Measurements from ENCODE around the gene FAH. TPM values are rescaled to one million over a fixed set of nuclear protein-coding genes. Genes with fewer than 3 reads are reported as not detected.

Gene FAH
- total RNA-seq, 1 experiment from 2014 or later = 21.5 TPM

- peaks cover 5 to 7% of the 10 kb centered on the region in 2 experiments for H3K9me3 Mint-ChIP-seq
- no peak overlapping the region for H2AK5ac ChIP-seq (ENCODE audit: insufficient read length, low read length)
- H3K4ac ChIP-seq (ENCODE audit: low read depth, low read length) = no peak overlapping the region
- no peak overlapping the region for H4K8ac ChIP-seq (replicated peaks; ENCODE audit: insufficient read length, low read depth, low read length)
- H3K27ac Mint-ChIP-seq = no peak overlapping the region
- H2AFZ ChIP-seq (ENCODE audit: low read length) = no peak overlapping the region
- no CpG with 5 or more reads among the region's 1 CpG for WGBS (ENCODE audit: extremely low coverage, insufficient read length, low lambda C conversion rate)
- H3T11ph ChIP-seq (ENCODE audit: low read length) = no peak overlapping the region
- no peak overlapping the region for H3K23ac ChIP-seq (ENCODE audit: insufficient read length, low read depth, low read length)
- no peak overlapping the region for H2BK120ac ChIP-seq (ENCODE audit: low read depth, low read length, poor library complexity, severe bottlenecking)
- peaks cover 17 to 18% of the 10 kb centered on the region in 2 experiments for H3K4me1 Mint-ChIP-seq
- no peak for DNase-seq
- H3K79me2 ChIP-seq (ENCODE audit: insufficient read depth, low read length) = no peaks in the 10 kb centered on the region
- no peak overlapping the region for H3K27ac ChIP-seq (ENCODE audit: insufficient read length, low read depth, low read length)
- no peaks in the 10 kb centered on the region for H3K36me3 Mint-ChIP-seq (ENCODE audit: insufficient read depth in 1 of 3, low read depth in 3 of 3)
- no peak overlapping the region for H3K4me3 Mint-ChIP-seq
- no peak overlapping the region for H2BK20ac ChIP-seq (ENCODE audit: low read depth, low read length, poor library complexity, severe bottlenecking)
- H3K27me3 ChIP-seq (ENCODE audit: insufficient read depth, low read length) = no peaks in the 10 kb centered on the region
- peaks cover 2% of the 10 kb centered on the region for H3K27me3 Mint-ChIP-seq (ENCODE audit: low read depth)
- H3K4me2 ChIP-seq (ENCODE audit: insufficient read depth, insufficient read length, low read length) = no peak overlapping the region
- no peaks in the 10 kb centered on the region for H3K23me2 ChIP-seq (ENCODE audit: insufficient read length, low read depth, low read length, poor library complexity, severe bottlenecking)
- H2BK15ac ChIP-seq (ENCODE audit: low read depth, low read length) = no peak overlapping the region
- H3K9me3 ChIP-seq (ENCODE audit: control insufficient read depth, low read depth, low read length) = no peaks in the 10 kb centered on the region
- no peak overlapping the region for H4K91ac ChIP-seq (ENCODE audit: insufficient read length, low read depth, low read length)
- TF ChIP-seq CTCF (conservative IDR thresholded peaks at IDR 0.05) = no peak
- H3K18ac ChIP-seq (ENCODE audit: insufficient read length, low read depth, low read length) = no peak overlapping the region
- H4K20me1 ChIP-seq (ENCODE audit: control insufficient read depth, insufficient read depth, insufficient read length) = no peaks in the 10 kb centered on the region
- H3K14ac ChIP-seq (ENCODE audit: insufficient read depth, low read length) = no peak overlapping the region
- no peaks in the 10 kb centered on the region for H3K79me1 ChIP-seq (ENCODE audit: insufficient read depth, low read depth, low read length, poor library complexity, severe bottlenecking)
- H2BK5ac ChIP-seq (ENCODE audit: insufficient read length, low read length) = no peak overlapping the region
- no peak overlapping the region for H4K5ac ChIP-seq (ENCODE audit: insufficient read length, low read depth, low read length)
- H3K56ac ChIP-seq (ENCODE audit: insufficient read length, low read depth, low read length) = no peak overlapping the region
- no peak overlapping the region for H2BK12ac ChIP-seq (ENCODE audit: insufficient read length, low read depth, low read length)
- H3K9ac ChIP-seq (ENCODE audit: extremely low read depth, insufficient read length, low read length) = no peak overlapping the region
- no peaks in the 10 kb centered on the region for H3K4me1 ChIP-seq (ENCODE audit: insufficient read depth, low read length)
Measured at GRCh38 chr15:80211976-80212375, 59.2 kb downstream of the FAH start.

Measured in H9 (cell line).